Mucosa of stomach (tissue), 1 donor: ENCODE data around the gene GLRX.
A peak's percentile ranks its signal among the peaks of the same experiment; 100 is the strongest.

ENCODE experiments used
- H3K27me3 ChIP-seq: one replicate; pipeline ENCODE4 v1.7.0; 2013; ENCODE audit warnings: mild to moderate bottlenecking, low read length; ENCODE audit not compliant: control insufficient read depth, insufficient read depth
- H3K36me3 ChIP-seq: one replicate; pipeline ENCODE4 v1.7.0; 2013; ENCODE audit warnings: low read length; ENCODE audit not compliant: control insufficient read depth, insufficient read depth
- H3K4me1 ChIP-seq: one replicate; pipeline ENCODE4 v1.7.0; 2013; ENCODE audit warnings: mild to moderate bottlenecking, low read length; ENCODE audit not compliant: control insufficient read depth, insufficient read depth
- H3K4me3 ChIP-seq: one replicate; pipeline ENCODE4 v1.7.0; 2013; ENCODE audit warnings: low read length
- H3K9ac ChIP-seq: one replicate; pipeline ENCODE4 v1.7.0; 2013; ENCODE audit warnings: mild to moderate bottlenecking, low read length, moderate library complexity
- H3K9me3 ChIP-seq: one replicate; pipeline ENCODE4 v1.7.0; 2013; ENCODE audit warnings: mild to moderate bottlenecking, low read length, moderate library complexity; ENCODE audit not compliant: control insufficient read depth
- donor health status: Pancreatic carcinoma.

Gene GLRX

GRCh38 chr5:95836544-95836943 lies 14.0 kb upstream of the GLRX start:
- H3K4me1 ChIP-seq, result peaks cover 24% of the 10 kb centered on the region
- no peaks in the 10 kb centered on the region for H3K27me3 ChIP-seq
- H3K9ac ChIP-seq, result no peak overlapping the region
- H3K9me3 ChIP-seq, result no peaks in the 10 kb centered on the region
- no peak overlapping the region for H3K4me3 ChIP-seq
- H3K36me3 ChIP-seq, result no peaks in the 10 kb centered on the region

GRCh38 chr5:95835682-95836385 lies 13.3 kb upstream of the GLRX start:
- H3K9ac ChIP-seq, result peak overlapping the region; percentile 40
- no peaks in the 10 kb centered on the region for H3K27me3 ChIP-seq
- H3K36me3 ChIP-seq, result no peaks in the 10 kb centered on the region
- H3K4me3 ChIP-seq, result no peak overlapping the region
- peaks cover 21% of the 10 kb centered on the region for H3K4me1 ChIP-seq
- H3K9me3 ChIP-seq, result no peaks in the 10 kb centered on the region

- H3K4me1 ChIP-seq, result peaks cover 16% of the 10 kb centered on the region
- H3K9me3 ChIP-seq, result no peaks in the 10 kb centered on the region
- no peak overlapping the region for H3K4me3 ChIP-seq
- no peaks in the 10 kb centered on the region for H3K27me3 ChIP-seq
- no peaks in the 10 kb centered on the region for H3K36me3 ChIP-seq
- H3K9ac ChIP-seq, result no peak overlapping the region
These were observed 10.1 kb upstream of the GLRX start for GRCh38 chr5:95832664-95833063.

- Histone ChIP-seq H3K9me3 (no peaks in the 10 kb centered on the region), H3K9ac (no peak overlapping the region), H3K4me1 (peaks cover 19% of the 10 kb centered on the region), H3K4me3 (no peak overlapping the region), H3K36me3 (no peaks in the 10 kb centered on the region), H3K27me3 (no peaks in the 10 kb centered on the region)
These were observed 7.7 kb upstream of the GLRX start for GRCh38 chr5:95830226-95830625.

DNA sequence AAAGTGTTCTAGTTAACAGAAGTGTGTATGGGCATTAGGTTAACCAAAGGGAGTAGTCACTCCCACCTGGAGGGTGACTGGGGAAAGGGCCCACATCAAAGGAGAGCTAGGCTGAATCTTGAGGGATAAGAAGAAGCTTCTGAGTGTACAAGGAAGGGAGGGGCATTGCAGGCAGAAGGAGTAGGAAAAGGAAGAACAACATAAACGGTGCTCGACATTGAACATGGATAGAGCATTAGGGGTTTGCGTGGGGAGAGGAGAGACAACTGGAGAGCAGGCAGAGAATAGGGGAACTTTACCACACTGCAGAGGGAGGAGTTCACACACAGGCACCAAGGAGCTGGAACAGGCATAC lies 5.3 kb upstream of the GLRX start:
- no peaks in the 10 kb centered on the region for H3K9me3 ChIP-seq
- H3K9ac ChIP-seq, result no peak overlapping the region
- H3K4me1 ChIP-seq, result peaks cover 36% of the 10 kb centered on the region
- H3K27me3 ChIP-seq, result no peaks in the 10 kb centered on the region
- no peak overlapping the region for H3K4me3 ChIP-seq
- no peaks in the 10 kb centered on the region for H3K36me3 ChIP-seq

DNA sequence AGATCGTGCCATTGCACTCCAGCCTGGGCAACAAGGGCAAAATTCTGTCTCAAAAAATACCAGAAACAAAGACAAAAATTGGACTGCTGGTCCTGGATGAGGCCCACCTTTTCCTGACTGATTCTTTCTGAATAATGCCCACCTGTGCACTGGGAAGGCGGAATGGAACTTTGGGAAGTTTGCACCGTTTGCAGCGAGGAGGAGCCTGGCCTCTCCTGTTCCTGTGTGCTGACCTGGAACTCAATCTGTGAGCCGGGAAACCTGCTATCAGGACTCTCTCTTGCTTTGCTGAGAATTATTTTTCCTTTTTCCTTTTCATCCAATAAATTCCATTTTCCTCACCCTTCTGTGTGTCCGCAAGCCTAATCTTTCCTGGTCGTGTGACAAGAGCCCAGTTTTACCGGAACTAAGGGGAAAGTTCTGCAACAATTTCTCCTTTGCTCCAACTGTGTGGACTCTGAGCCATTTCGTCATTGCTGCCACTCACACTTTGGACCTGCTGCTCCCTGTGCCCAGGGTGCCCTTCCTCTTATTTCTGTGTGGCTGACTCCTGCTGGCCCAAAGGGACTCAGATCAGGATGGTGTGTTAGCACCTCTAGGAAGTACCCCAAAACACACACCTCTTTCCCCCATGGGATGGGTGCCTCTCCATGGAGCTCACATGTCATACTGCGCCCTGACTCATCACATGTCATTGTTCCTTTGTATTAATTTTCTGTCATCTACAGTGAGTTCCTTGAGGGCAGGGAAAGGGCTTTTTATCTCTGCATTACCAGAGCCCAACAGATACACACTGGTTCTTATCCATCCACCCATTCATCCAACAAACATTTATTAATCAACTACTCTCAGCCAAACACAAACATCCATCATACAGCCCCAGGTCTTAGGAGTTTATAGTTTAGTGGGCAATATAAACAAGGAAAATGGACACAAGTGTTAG lies 4.7 kb upstream of the GLRX start:
- Histone ChIP-seq H3K4me1 (peaks cover 35% of the 10 kb centered on the region), H3K9ac (no peak overlapping the region), H3K9me3 (no peaks in the 10 kb centered on the region)

DNA sequence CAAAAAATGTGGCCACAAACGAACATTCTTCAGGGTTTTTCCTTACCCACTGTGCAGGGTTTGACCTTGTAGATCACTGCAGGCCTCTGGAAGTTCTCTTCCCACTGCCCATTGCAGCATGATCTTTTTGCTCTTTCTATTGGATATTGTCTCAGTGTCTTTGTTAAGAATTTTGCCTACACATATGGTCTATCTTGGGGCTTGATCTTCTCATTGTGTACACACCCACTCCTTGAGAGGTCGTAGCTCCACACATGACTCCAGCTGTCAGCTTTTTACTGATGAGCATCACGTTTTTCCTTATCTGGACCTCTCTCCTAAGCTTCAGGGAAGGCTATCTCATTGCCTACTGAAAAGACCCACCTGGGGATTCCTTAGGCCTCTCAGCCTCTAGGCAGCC lies 3.0 kb upstream of the GLRX start:
- peaks cover 45% of the 10 kb centered on the region for H3K4me1 ChIP-seq
- H3K36me3 ChIP-seq, result no peaks in the 10 kb centered on the region
- H3K9ac ChIP-seq, result no peak overlapping the region
- H3K9me3 ChIP-seq, result no peaks in the 10 kb centered on the region
- H3K27me3 ChIP-seq, result no peaks in the 10 kb centered on the region
- no peak overlapping the region for H3K4me3 ChIP-seq

More for the DNA sequence above, 4.7 kb upstream of the GLRX start:
- Histone ChIP-seq H3K4me3 (no peak overlapping the region), H3K36me3 (no peaks in the 10 kb centered on the region), H3K27me3 (no peaks in the 10 kb centered on the region)

GRCh38 chr5:95824747-95825146 lies 2.2 kb upstream of the GLRX start:
- Histone ChIP-seq H3K36me3 (no peaks in the 10 kb centered on the region), H3K9ac (no peak overlapping the region), H3K27me3 (no peaks in the 10 kb centered on the region), H3K9me3 (no peaks in the 10 kb centered on the region), H3K4me3 (no peak overlapping the region), H3K4me1 (peaks cover 45% of the 10 kb centered on the region)

DNA sequence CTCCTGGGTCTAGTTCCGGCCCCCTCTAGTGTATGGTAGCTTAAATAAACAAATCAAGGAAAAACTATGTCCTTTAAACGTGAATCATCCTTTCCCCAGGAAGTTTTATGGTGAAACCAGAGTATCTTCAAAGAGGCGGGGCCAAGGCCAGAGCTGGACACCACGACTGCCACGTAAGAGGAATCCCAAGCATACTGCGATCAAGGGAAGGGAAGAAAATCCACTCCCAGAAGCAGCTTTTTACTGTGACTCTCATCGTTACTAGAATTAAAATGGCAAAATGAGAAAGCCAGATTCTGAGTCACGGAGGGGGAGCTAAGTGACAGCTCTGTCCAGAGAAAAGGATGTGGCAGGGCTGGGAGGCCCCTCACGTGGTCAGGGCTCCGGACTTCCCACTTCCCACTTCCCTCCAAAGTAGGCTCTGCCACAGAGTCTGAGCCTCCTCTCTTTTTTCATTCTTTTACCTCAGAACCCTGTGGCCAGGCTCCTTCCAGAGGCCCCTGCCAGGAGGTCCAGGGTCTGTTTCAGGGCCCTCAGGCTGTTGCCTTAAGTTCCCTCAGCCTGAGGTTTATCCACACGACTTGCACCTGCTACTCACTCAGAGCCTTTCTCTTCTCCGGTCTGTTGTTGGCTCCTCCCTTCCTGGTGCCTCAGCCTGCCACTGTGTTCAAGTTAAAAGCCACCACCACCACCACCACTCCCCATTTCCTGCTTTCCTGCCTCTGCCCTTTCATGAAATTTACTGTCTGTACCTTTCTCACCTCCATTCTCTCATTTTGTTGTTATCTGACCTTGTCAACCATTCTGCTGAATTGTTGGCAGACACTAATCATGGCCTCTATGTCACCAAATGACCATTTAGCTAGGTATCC lies 1.4 kb upstream of the GLRX start:
- Histone ChIP-seq H3K4me3 (peak overlapping the region; percentile 2), H3K36me3 (no peaks in the 10 kb centered on the region), H3K27me3 (no peaks in the 10 kb centered on the region), H3K9ac (peak overlapping the region; percentile 61), H3K4me1 (peaks cover 45% of the 10 kb centered on the region), H3K9me3 (no peaks in the 10 kb centered on the region)

GRCh38 chr5:95823218-95823737 lies 752 bp upstream of the GLRX start:
- H3K9ac ChIP-seq, result peak overlapping the region; percentile 61
- H3K27me3 ChIP-seq, result no peaks in the 10 kb centered on the region
- H3K9me3 ChIP-seq, result no peaks in the 10 kb centered on the region
- peak overlapping the region; percentile 2 for H3K4me3 ChIP-seq
- H3K4me1 ChIP-seq, result peaks cover 45% of the 10 kb centered on the region
- no peaks in the 10 kb centered on the region for H3K36me3 ChIP-seq

GRCh38 chr5:95822043-95822541 lies 434 bp downstream of the GLRX start:
- peak overlapping the region; percentile 61 for H3K9ac ChIP-seq
- peaks cover 47% of the 10 kb centered on the region for H3K4me1 ChIP-seq
- no peaks in the 10 kb centered on the region for H3K36me3 ChIP-seq
- H3K9me3 ChIP-seq, result no peaks in the 10 kb centered on the region
- H3K4me3 ChIP-seq, result peak overlapping the region; percentile 51
- H3K27me3 ChIP-seq, result no peaks in the 10 kb centered on the region
